GM10248 (cell line): ENCODE results near the gene SYMPK.

Experiments used
- CTCF ChIA-PET: fragments of 300-600 bp; sonication (Branson Sonifier 250); formaldehyde crosslinking; extraction: SDS; loops from one replicate; lab custom pipeline; 2021; ENCODE audit warnings: antibody characterized with exemption; lab: Yijun Ruan, JAX
- POLR2A ChIA-PET: fragments of 350-650 bp; sonication (Branson Sonifier 250); formaldehyde crosslinking; extraction: SDS; loops from one replicate; lab custom pipeline; 2020; ENCODE audit warnings: antibody characterized with exemption; lab: Yijun Ruan, JAX
- DNase-seq: peaks from one replicate; pipeline ENCODE4 v3.0.0; 2012; ENCODE audit errors: extremely low spot score
- TF ChIP-seq, protein P1 (sequence below): IDR thresholded peaks from 2 replicates; pipeline ENCODE4 v1.5.1; 2012; ENCODE audit warnings: mild to moderate bottlenecking, low read depth; ENCODE audit errors: extremely low read depth, missing control alignments, control extremely low read depth

The SYMPK gene

DNA sequence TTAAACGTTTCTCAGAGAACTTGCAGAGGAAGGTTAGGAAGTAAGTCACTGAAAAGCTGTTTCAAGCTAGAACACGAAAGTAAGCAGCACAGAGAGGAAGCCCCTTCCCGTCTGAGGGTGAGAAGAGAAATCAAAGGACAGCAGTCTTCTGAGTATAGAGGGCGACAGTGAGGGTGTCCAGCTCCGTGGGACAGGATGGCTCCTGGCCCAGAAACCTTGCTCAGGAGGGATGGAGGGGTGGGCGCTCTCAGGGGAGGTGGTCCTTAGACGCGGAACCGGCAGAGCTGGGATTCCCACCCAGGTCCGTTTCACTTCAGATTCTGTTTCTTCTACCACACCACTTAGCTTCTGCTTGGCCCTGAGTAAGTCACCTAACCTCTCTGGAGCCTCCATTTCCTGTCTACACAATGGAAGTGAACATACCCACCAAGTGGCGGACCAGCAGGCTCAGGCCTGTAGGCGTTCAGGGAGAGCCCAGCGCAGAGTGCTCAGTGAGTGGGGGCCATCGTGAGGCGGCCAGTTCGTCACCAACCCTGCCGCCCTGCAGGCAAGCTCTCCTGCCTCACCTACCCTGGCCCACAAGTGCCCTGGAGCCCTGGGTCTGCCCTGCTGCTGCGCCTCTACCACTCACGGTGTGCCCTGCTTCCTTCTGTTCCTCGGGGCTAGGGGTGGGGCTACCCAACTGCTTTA is 42.4 kb downstream of the SYMPK start:
- ChIA-PET CTCF (interaction anchor here (1.2 to 1.5 kb wide), 4 partner anchors 9 to 175 kb away, joined by 3 to 4 read pairs (median 4); partner anchors contain the start of gene CCDC61), POLR2A (no interaction called here)
- TF ChIP-seq, protein P1, sequence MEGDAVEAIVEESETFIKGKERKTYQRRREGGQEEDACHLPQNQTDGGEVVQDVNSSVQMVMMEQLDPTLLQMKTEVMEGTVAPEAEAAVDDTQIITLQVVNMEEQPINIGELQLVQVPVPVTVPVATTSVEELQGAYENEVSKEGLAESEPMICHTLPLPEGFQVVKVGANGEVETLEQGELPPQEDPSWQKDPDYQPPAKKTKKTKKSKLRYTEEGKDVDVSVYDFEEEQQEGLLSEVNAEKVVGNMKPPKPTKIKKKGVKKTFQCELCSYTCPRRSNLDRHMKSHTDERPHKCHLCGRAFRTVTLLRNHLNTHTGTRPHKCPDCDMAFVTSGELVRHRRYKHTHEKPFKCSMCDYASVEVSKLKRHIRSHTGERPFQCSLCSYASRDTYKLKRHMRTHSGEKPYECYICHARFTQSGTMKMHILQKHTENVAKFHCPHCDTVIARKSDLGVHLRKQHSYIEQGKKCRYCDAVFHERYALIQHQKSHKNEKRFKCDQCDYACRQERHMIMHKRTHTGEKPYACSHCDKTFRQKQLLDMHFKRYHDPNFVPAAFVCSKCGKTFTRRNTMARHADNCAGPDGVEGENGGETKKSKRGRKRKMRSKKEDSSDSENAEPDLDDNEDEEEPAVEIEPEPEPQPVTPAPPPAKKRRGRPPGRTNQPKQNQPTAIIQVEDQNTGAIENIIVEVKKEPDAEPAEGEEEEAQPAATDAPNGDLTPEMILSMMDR: no peak
- DNase-seq: no peak

DNA sequence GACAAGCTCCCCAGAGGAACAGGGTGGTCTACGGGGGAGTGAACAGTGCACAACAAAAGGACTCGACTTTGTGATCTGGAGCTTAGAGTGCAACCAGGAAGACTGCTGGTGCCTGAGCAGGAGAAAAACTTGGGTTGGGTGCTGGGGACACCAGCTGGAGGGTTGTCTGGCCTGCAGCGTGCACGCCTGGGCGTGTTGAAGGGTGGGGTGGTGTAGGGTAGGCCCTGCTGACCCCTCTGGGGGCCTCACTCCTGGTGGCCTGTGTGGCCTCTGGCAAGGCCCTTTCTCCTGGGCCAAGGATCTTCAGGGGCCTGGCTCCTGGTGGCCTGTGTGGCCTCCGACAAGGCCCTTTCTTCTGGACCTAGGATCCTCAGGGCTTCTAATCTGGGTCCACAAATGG is 43.2 kb downstream of the SYMPK start:
- CTCF ChIA-PET: interaction anchor here (1.5 to 7.1 kb wide), 3 partner anchors 10 to 175 kb away, joined by 3 to 113 read pairs (median 4); partner anchors contain the start of gene CCDC61
- TF ChIP-seq, protein P1: no peak
- DNase-seq: no peak
- POLR2A ChIA-PET: no interaction called here

DNA sequence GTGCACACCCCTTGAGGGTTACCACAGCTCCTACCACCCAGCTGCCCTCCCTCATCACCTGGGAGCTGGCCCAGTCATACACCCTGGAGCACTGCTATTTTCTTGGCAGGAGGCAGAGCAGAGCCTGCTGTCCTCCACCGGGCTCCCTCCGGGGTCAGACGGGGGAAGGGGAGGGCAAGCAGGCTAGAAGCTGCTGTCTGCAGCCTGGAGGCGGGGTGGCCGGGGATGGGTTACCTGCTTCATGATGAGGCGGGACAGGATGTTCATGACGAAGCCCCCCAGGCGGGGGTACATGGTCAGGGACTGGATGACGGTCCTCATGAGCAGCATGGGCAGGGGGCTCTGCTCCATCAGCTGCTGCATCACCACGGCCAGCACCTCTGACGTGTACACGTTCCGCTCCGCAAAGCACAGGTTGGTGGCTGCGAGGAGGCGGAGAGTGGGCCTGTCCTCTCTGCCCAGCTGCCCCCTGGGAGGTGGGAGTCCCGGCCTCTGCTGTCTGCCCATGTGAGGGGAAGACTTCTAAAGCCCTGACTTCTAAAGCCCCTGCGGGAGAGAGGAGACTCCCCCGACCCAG is 45.1 kb downstream of the SYMPK start:
- TF ChIP-seq, protein P1: no peak
- no peak for DNase-seq
- POLR2A ChIA-PET: no interaction called here
- CTCF ChIA-PET: interaction anchor here (0.7 to 7.1 kb wide), 22 partner anchors 10 to 448 kb away, joined by 3 to 113 read pairs (median 10); partner anchors contain the start of genes CCDC61, DMPK, FOXA3 and IRF2BP1

DNA sequence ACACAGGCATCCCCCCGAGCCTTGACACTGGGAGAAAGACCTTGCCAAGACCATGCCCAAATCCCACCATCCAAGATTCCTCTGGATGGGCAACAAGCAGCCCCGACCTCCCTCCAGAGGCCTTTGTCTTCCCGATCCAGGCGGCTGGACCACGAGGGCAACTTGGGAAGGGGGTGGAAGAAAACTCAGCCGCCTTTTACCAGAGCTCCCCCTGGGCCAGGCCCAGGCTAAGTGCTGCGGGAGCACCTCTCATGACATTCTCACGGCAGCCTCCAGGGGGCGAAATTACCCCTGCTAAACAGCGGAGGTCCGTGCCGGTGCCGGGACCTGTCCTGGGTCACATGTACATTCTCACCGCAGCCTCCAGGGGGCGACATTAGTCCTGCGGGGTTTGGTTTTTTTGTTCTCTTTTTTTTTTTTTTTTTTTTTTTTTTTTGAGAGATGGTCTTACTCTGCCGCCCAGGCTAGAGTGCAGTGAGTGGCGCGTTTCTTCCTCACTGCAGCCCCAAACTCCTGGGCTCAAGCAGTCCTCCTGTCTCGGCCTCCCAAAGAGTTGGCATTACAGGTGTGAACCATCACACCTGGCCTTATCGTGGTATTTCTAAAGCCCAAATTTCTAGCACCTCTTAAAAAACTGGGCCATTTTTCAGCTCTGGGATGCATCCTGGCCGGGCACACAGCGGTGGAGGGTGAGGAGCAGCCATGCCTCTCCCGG is 45.8 kb downstream of the SYMPK start:
- ChIA-PET POLR2A (interaction anchor here (0.5 to 0.7 kb wide), 2 partner anchors 8 to 15 kb away, joined by 3 read pairs; no protein-coding TSS in a partner anchor), CTCF (interaction anchor here (0.6 to 7.1 kb wide), 54 partner anchors 11 to 448 kb away, joined by 3 to 113 read pairs (median 6); partner anchors contain the start of genes CCDC61, DMPK, DMWD and FOXA3)
- TF ChIP-seq, protein P1: peak; percentile 96
- peak; percentile 99 for DNase-seq

DNA sequence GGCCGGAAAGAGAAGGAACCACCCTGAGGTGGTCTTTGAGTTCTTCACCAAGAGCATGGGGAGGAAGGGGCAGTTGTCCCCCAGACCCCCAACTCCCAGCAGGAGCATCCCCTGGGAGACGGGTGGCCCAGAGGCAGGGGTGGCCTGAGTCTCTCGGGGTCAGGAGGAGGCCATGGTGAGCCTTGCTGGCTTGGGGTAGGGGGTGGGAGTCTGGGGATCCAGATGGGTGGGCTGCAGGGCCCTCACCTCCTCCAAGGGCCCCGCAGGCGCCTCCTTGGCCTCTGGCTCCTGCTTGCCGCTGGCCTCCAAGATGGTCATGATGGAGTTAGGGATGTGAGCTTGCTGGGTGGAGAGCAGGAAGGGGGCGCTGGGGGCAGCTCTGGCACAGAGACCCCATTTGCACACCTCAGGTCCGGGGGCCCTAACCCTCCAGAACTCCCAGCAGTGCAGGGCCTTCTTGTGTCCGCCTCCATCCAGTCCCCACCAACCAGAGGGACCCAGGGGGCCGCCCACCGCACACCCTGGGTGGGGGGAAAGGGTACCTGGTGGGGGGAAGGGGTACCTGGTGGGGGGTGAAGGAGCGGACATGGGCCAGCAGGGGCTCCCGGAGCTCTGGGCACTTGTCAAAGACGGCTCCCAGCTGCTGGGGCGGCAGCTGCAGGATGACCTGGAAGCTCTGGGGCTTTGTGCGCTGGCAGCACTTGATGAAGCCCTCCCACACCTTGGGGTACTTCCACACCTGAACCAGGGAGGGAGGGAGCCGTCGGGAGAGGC is 46.5 kb downstream of the SYMPK start:
- TF ChIP-seq, protein P1: no peak
- ChIA-PET CTCF (interaction anchor here (0.6 to 7.1 kb wide), 53 partner anchors 11 to 449 kb away, joined by 3 to 113 read pairs (median 6); partner anchors contain the start of genes CCDC61, DMPK, DMWD and FOXA3), POLR2A (interaction anchor here (0.5 to 0.7 kb wide), 2 partner anchors 7 to 15 kb away, joined by 3 read pairs; no protein-coding TSS in a partner anchor)
- no peak for DNase-seq
